Measurements from ENCODE around the gene NAPSA. TPM values are rescaled to one million over a fixed set of nuclear protein-coding genes. Genes with fewer than 3 reads are reported as not detected.

The NAPSA gene
- total and polyA plus RNA-seq, 9 of the 15 experiments (the other 6 are each of a cell fraction or from before 2014, with no cell fraction given), result 0.25 to 1.9 (median 0.69) TPM

DNA sequence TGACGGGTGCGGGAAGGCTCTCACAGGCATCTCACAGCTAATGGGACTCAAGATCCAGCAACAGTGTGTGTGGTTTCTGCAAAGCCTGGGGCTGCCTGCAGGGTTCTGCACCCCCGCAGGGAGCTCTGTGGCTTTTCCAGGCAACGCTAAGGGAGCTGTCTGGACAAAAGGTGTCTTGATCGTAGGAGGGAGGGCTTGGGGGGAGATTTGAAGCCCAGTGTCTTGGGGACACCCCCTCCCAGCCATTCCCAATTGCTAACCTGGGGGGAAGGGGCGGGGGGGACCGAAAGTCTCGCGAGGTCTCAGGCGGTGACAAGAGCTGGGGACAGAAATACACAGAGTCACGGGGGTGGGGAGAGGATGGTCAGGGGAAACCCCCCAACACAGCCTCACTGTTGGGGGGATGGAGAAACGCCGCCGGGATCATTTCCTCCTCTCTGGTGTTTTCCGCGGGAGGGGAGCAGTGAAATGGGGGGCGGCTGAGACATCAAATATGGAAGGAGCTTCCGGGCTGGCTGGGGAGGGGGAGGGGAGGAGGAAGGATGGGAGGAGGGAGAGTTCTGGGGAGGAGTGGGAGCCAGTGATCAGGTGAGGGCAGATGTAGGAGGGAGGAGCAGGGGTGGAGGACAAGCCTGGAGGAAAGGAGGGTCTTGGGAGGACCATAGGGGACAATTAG, 49.5 kb downstream of the NAPSA start (continued):
- TF ChIP-seq, protein P1, sequence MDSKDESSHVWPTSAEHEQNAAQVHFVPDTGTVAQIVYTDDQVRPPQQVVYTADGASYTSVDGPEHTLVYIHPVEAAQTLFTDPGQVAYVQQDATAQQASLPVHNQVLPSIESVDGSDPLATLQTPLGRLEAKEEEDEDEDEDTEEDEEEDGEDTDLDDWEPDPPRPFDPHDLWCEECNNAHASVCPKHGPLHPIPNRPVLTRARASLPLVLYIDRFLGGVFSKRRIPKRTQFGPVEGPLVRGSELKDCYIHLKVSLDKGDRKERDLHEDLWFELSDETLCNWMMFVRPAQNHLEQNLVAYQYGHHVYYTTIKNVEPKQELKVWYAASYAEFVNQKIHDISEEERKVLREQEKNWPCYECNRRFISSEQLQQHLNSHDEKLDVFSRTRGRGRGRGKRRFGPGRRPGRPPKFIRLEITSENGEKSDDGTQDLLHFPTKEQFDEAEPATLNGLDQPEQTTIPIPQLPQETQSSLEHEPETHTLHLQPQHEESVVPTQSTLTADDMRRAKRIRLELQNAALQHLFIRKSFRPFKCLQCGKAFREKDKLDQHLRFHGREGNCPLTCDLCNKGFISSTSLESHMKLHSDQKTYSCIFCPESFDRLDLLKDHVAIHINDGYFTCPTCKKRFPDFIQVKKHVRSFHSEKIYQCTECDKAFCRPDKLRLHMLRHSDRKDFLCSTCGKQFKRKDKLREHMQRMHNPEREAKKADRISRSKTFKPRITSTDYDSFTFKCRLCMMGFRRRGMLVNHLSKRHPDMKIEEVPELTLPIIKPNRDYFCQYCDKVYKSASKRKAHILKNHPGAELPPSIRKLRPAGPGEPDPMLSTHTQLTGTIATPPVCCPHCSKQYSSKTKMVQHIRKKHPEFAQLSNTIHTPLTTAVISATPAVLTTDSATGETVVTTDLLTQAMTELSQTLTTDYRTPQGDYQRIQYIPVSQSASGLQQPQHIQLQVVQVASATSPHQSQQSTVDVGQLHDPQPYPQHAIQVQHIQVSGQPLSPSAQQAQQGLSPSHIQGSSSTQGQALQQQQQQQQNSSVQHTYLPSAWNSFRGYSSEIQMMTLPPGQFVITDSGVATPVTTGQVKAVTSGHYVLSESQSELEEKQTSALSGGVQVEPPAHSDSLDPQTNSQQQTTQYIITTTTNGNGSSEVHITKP (IDR thresholded peaks at IDR 0.05; ENCODE audit: partially characterized antibody), result peak; percentile 64
- TF ChIP-seq ZNF699 (CRISPR knock-in tag; IDR thresholded peaks at IDR 0.05; ENCODE audit: insufficient replicate concordance) (no peak), RBFOX2 (IDR thresholded peaks at IDR 0.05; ENCODE audit: low read depth, low read length) (0 out of 2 replicates have a peak, but pooled peaks have one; percentile 22), ZNF134 (CRISPR knock-in tag; conservative IDR thresholded peaks at IDR 0.05) (peak; percentile 50; the same call in 1 of the 2 replicates), TBP (optimal IDR thresholded peaks at IDR 0.05; ENCODE audit: low read depth, low read length) (no peak), SRSF9 (IDR thresholded peaks at IDR 0.05; ENCODE audit: borderline replicate concordance, low read depth, low read length) (no peak), SMC3 (conservative IDR thresholded peaks at IDR 0.05; ENCODE audit: insufficient read depth, low read depth, low read length) (no peak), ETV5 (CRISPR knock-in tag; IDR thresholded peaks at IDR 0.05; ENCODE audit: low read depth) (peak; percentile 64; the same call in 1 of the 2 replicates), ZNF75A (CRISPR knock-in tag; IDR thresholded peaks at IDR 0.05) (no peak), POLR2G (IDR thresholded peaks at IDR 0.05; ENCODE audit: low read depth, low read length) (no peak), SMARCA4 (IDR thresholded peaks at IDR 0.05) (peak; percentile 42; the same call in 1 of the 2 replicates), ZNF766 (CRISPR knock-in tag; conservative IDR thresholded peaks at IDR 0.05) (no peak), CBX3 (IDR thresholded peaks at IDR 0.05; ENCODE audit: borderline replicate concordance in 1 of 2, low read length in 2 of 2) (no peak)
- TF ChIP-seq, protein P2, sequence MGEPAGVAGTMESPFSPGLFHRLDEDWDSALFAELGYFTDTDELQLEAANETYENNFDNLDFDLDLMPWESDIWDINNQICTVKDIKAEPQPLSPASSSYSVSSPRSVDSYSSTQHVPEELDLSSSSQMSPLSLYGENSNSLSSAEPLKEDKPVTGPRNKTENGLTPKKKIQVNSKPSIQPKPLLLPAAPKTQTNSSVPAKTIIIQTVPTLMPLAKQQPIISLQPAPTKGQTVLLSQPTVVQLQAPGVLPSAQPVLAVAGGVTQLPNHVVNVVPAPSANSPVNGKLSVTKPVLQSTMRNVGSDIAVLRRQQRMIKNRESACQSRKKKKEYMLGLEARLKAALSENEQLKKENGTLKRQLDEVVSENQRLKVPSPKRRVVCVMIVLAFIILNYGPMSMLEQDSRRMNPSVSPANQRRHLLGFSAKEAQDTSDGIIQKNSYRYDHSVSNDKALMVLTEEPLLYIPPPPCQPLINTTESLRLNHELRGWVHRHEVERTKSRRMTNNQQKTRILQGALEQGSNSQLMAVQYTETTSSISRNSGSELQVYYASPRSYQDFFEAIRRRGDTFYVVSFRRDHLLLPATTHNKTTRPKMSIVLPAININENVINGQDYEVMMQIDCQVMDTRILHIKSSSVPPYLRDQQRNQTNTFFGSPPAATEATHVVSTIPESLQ (CRISPR knock-in tag; IDR thresholded peaks at IDR 0.05), result no peak
- TF ChIP-seq, protein P3, sequence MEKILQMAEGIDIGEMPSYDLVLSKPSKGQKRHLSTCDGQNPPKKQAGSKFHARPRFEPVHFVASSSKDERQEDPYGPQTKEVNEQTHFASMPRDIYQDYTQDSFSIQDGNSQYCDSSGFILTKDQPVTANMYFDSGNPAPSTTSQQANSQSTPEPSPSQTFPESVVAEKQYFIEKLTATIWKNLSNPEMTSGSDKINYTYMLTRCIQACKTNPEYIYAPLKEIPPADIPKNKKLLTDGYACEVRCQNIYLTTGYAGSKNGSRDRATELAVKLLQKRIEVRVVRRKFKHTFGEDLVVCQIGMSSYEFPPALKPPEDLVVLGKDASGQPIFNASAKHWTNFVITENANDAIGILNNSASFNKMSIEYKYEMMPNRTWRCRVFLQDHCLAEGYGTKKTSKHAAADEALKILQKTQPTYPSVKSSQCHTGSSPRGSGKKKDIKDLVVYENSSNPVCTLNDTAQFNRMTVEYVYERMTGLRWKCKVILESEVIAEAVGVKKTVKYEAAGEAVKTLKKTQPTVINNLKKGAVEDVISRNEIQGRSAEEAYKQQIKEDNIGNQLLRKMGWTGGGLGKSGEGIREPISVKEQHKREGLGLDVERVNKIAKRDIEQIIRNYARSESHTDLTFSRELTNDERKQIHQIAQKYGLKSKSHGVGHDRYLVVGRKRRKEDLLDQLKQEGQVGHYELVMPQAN (IDR thresholded peaks at IDR 0.05; ENCODE audit: borderline replicate concordance), result no peak; the same call in 1 of the 2 replicates
- TF ChIP-seq, protein P4, sequence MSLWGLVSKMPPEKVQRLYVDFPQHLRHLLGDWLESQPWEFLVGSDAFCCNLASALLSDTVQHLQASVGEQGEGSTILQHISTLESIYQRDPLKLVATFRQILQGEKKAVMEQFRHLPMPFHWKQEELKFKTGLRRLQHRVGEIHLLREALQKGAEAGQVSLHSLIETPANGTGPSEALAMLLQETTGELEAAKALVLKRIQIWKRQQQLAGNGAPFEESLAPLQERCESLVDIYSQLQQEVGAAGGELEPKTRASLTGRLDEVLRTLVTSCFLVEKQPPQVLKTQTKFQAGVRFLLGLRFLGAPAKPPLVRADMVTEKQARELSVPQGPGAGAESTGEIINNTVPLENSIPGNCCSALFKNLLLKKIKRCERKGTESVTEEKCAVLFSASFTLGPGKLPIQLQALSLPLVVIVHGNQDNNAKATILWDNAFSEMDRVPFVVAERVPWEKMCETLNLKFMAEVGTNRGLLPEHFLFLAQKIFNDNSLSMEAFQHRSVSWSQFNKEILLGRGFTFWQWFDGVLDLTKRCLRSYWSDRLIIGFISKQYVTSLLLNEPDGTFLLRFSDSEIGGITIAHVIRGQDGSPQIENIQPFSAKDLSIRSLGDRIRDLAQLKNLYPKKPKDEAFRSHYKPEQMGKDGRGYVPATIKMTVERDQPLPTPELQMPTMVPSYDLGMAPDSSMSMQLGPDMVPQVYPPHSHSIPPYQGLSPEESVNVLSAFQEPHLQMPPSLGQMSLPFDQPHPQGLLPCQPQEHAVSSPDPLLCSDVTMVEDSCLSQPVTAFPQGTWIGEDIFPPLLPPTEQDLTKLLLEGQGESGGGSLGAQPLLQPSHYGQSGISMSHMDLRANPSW (CRISPR knock-in tag; IDR thresholded peaks at IDR 0.05), result no peak

Data from K562 (cell line).